Heart left ventricle (tissue), 13 donors: ENCODE results near the gene CETN2.

Experiments
- CTCF ChIP-seq, 12 donors: fragments of 200-600 bp; sonication (generic) in 4 of 12; IDR thresholded peaks; one replicate each; pipeline versions ENCODE4 v1.5.0 to v1.8.0; 2018 to 2022; ENCODE audit warnings: antibody characterized with exemption in 12 of 12, mild to moderate bottlenecking in 5 of 12
- POLR2A ChIP-seq, 2 donors: fragments of 450-650 bp; IDR thresholded peaks; one replicate each; pipeline ENCODE4 v1.6.1; 2017; ENCODE audit warnings: antibody characterized with exemption in 2 of 2, mild to moderate bottlenecking in 2 of 2, moderate library complexity in 2 of 2
- donor health status: ischemic (EF 13 %, LVEDD 7.1; RV severe dilation, severe dysfunction).
- donor health status: DM: no; HTN: yes; CAD: no.
- donor health status: DM: no; HTN: no; CAD: no.
- donor health status: ischemic (EF 25% LVEDD 6.9; RV normal size, moderate dysfunction).
- donor health status: ischemic (EF 25% LVEDD 5.7; RV mildly dilated, moderate dysfunction).
- donor health status: ischemic (EF 35%, LVEDD 5.7; RV mildly dilated, moderate dysfunction).
- donor health status: nonischemic (EF 11% LVEDD 7.7; RV severe dilation, severe dysfunction).
- donor health status: DM: yes; HTN: yes; CAD: no.
- donor health status: PGD.
- donor health status: ischemic (EF 29% LVEDD 5.4; RV normal size, mild dysfunction).
- donor health status: nonischemic (EF 23%, LVEDD 6.1; RV moderate dilation, normal function).

- TF ChIP-seq POLR2A (IDR thresholded peaks at IDR 0.05), result no peak
- TF ChIP-seq CTCF (IDR thresholded peaks at IDR 0.05), result no peak
Observed at GRCh38 chrX:152833378-152833777, 2.8 kb upstream of the CETN2 start.
